BE2C (cell line): ENCODE measurements around the gene MSANTD1.

Experiments
- DNase-seq: peaks from one replicate; pipeline ENCODE4 v3.0.0-alpha.2; 2020
- H3K27me3 ChIP-seq: fragments of 250-450 bp; sonication (Bioruptor Pico); 2 replicates; pipeline ENCODE4 v1.5.1; 2020; ENCODE audit warnings: mild to moderate bottlenecking
- H3K36me3 ChIP-seq: fragments of 250-450 bp; sonication (Bioruptor Pico); 2 replicates; pipeline ENCODE4 v1.5.1; 2020; ENCODE audit warnings: mild to moderate bottlenecking
- H3K4me1 ChIP-seq: fragments of 250-450 bp; sonication (Bioruptor Pico); 2 replicates; pipeline ENCODE4 v1.5.1; 2020
- H3K4me3 ChIP-seq: 2 replicates; pipeline ENCODE4 v1.5.1; 2011; ENCODE audit warnings: low read depth, low read length
- H3K9me3 ChIP-seq: fragments of 250-450 bp; sonication (Bioruptor Pico); 2 replicates; pipeline ENCODE4 v1.5.1; 2020
- TF ChIP-seq, protein P1 (sequence below): IDR thresholded peaks from 2 replicates; pipeline ENCODE4 v1.5.1; 2012; ENCODE audit warnings: mild to moderate bottlenecking, low read depth, low read length

Gene MSANTD1

DNA sequence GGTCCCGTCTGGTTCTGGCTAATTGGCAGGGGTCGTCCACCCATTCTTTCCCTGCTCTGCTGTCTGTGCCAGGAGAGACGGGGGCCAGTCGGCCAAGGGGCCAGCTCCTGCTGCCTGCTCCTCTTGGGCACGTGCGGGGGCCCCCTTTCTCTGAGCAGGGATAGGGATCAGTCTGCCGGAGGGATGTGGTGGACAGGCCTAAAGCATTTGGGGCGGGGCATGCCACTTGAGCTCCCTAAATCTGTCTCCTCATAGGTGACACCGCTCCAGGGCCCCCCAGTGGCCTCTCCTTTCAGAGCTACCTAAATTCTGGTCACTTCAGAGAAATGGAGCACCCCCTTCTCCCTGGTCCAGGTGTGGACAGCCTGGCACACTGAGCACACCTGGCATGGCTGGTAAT is 4.2 kb upstream of the MSANTD1 start:
- no peak for DNase-seq
- TF ChIP-seq, protein P1, sequence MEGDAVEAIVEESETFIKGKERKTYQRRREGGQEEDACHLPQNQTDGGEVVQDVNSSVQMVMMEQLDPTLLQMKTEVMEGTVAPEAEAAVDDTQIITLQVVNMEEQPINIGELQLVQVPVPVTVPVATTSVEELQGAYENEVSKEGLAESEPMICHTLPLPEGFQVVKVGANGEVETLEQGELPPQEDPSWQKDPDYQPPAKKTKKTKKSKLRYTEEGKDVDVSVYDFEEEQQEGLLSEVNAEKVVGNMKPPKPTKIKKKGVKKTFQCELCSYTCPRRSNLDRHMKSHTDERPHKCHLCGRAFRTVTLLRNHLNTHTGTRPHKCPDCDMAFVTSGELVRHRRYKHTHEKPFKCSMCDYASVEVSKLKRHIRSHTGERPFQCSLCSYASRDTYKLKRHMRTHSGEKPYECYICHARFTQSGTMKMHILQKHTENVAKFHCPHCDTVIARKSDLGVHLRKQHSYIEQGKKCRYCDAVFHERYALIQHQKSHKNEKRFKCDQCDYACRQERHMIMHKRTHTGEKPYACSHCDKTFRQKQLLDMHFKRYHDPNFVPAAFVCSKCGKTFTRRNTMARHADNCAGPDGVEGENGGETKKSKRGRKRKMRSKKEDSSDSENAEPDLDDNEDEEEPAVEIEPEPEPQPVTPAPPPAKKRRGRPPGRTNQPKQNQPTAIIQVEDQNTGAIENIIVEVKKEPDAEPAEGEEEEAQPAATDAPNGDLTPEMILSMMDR: no peak
- Histone ChIP-seq H3K9me3 (no peaks in the 10 kb centered on the region), H3K4me3 (no peak overlapping the region), H3K36me3 (0 out of 2 replicates have a peak, but pooled peaks cover 3% of the 10 kb centered on the region), H3K4me1 (peaks cover 7% of the 10 kb centered on the region), H3K27me3 (no peaks in the 10 kb centered on the region)

DNA sequence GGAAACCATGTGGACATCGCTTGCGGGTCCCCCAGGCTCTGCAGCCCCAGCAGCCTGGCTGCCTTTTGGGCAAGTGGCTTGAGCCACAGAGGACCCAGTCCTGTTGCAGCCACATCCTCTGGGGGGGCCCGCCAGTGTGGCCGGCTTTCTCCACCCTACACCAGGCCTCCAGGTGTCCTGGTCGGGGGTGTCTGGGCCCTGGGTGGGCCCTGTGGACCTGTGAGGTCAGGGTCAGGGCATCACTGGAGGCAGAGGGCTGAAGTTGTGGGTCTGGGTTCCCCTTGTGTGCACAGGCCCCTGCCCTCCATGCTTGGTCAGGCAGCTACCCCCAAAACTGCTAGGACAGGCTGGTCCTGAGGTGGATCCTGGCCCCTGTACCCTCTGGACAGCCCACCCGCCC is 3.3 kb upstream of the MSANTD1 start:
- no peaks in the 10 kb centered on the region for H3K4me1 ChIP-seq
- no peak for DNase-seq
- TF ChIP-seq, protein P1: no peak
- H3K36me3 ChIP-seq: no peaks in the 10 kb centered on the region
- no peak overlapping the region for H3K4me3 ChIP-seq
- H3K9me3 ChIP-seq: no peaks in the 10 kb centered on the region
- H3K27me3 ChIP-seq: no peaks in the 10 kb centered on the region

DNA sequence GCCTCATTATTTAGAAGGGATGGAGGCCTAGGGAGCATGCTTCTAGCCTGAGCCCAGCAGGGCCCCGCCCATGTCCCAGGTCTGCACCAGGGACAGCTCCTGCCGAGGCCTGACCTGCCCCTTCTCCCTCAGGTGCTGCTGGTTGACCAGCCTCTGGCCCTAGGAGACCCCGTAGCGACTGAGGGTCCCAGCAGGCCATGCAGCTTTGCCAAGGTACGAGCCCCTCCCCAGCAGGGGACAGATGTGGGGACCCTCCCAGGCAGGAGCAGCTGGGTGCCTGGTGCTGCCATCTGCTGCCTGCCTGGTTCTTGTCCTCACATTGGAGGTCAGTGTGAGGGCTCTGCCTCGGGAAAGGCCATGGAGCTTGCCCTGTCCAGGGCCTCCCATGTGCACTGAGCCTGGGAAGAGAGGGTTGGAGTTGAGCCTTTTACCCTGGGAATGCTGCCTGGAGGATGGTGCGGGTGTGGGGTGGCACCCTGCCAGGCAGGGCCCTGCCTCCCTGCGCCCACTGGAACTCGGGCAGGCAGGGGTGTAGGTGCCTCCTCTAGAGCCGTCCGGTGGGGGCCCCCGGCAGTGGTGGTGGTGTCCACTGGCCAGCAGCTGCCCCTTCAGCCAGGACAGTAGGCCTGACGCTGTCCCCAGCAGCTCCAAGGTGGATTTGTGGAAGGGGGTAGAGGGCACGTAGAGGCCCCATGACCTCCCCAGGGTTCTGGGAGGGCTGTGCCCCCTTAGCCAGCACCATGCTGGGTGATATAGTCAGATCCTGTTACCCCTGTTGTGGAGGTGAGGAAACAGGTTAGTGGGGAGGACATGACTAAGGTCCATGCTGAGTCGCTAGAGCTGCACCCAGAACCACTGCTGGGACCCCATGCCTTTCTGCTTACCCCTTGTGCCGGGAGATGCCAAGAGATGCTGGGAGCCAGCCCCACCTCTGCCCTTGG is 2.2 kb upstream of the MSANTD1 start:
- Histone ChIP-seq H3K27me3 (no peaks in the 10 kb centered on the region), H3K9me3 (no peaks in the 10 kb centered on the region; the same call in 1 of the 2 replicates), H3K4me3 (no peak overlapping the region), H3K4me1 (no peaks in the 10 kb centered on the region), H3K36me3 (no peaks in the 10 kb centered on the region)
- no peak for DNase-seq
- TF ChIP-seq, protein P1: no peak

DNA sequence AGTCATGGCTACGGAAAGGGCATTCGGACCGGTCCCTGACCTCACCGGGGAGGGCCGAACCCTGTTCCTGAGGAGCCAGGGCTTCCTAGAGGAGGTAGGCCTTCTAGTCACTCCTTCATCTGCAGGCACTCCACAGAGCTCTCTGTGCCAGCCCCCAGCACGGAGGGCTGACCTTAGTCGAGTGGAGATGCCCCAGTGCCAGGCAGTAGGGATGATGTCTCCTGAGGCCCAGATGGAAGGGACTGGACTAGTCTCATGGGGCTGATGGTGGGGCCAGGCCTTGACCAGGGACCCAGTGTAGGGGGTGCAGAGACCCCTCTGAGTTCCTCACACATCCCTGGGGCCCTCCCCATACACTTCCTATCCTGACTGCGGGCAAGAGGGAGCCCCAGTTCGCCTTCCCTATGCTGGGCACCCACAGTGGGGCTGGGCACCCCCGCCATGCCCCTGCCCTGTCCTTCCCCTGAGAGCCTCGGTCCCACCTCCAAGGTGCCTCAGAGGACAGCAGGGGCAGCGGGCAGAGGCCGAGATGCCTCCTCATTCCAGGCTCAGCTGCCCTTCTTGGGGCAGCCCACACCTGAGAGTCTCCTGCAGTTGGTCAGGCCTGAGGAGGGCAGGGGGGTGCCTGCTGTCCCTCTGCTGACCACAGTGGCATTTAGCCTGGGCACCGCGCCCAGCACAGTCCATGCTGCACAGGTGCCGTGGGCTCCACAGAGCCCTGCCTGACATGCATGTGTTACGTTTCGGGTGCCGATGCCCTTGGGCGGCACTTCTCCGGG is 1.4 kb upstream of the MSANTD1 start:
- no peaks in the 10 kb centered on the region for H3K27me3 ChIP-seq
- no peaks in the 10 kb centered on the region for H3K4me1 ChIP-seq
- no peak for DNase-seq
- H3K4me3 ChIP-seq: no peak overlapping the region
- TF ChIP-seq, protein P1: no peak
- H3K9me3 ChIP-seq: no peaks in the 10 kb centered on the region; the same call in 1 of the 2 replicates
- no peaks in the 10 kb centered on the region for H3K36me3 ChIP-seq

DNA sequence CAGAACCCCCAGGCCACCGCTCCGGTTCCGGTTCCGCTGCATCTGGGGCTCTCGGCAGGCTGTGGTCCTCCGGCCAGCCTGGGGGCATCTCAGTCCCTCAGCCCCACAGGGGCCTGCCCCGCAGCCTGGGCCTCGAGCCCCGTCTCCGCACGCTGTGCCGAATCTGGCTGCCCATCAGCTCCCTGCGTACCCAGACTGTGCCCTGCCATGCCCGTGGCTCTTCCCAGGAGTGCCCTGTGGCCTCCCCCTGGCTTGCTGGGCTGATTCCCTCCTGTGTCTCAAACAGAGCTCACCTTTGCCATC is 830 bp upstream of the MSANTD1 start:
- TF ChIP-seq, protein P1: no peak
- H3K27me3 ChIP-seq: no peaks in the 10 kb centered on the region
- H3K4me3 ChIP-seq: no peak overlapping the region
- DNase-seq: no peak
- no peaks in the 10 kb centered on the region for H3K4me1 ChIP-seq
- H3K36me3 ChIP-seq: no peaks in the 10 kb centered on the region
- H3K9me3 ChIP-seq: no peaks in the 10 kb centered on the region; the same call in 1 of the 2 replicates
